ENCODE measurements around the gene RFTN1. TPM values are rescaled to one million over a fixed set of nuclear protein-coding genes. Genes with fewer than 3 reads are reported as not detected.

Gene RFTN1
- total and polyA plus RNA-seq, 2 of the 8 experiments (the other 6 are each of a cell fraction or from before 2014, with no cell fraction given), result 4.6 to 6.7 TPM

DNA sequence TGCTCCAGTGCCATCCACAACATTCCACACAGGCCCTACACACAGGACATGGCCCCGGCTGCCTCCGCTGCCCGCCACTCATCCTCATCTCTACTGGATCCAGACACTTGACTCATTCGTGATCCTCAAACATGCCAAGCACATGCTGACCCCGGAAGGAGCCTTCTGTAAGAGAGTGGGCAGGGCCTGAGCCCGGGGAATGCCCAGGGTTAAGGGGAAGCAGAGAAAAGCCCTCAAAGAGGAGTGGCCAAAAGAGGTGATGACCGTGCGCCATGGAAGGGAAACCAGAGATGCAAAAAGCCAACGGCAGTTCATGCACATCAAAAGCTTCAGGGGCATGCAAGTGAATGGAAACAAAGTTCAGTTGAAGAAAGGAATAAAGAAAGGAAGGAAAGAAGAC, 46.1 kb downstream of the RFTN1 start (continued):
- TF ChIP-seq CHD7 (IDR thresholded peaks at IDR 0.05; ENCODE audit: insufficient replicate concordance, low read length) (no peak), TAF1 (IDR thresholded peaks at IDR 0.05; ENCODE audit: low read depth, low read length) (no peak), HDAC2 (IDR thresholded peaks at IDR 0.05; ENCODE audit: borderline replicate concordance in 1 of 2, low read depth in 2 of 2, low read length in 2 of 2) (no peak), ATF3 (IDR thresholded peaks at IDR 0.05; ENCODE audit: insufficient read depth, low read depth, low read length) (no peak), CEBPB (IDR thresholded peaks at IDR 0.05; ENCODE audit: low read depth, low read length) (no peak), USF2 (IDR thresholded peaks at IDR 0.05; ENCODE audit: low read length) (no peak), RAD21 (IDR thresholded peaks at IDR 0.05 in 1 of 2, conservative IDR thresholded peaks at IDR 0.05 in 1 of 2; ENCODE audit: low read depth in 2 of 2, low read length in 2 of 2) (no peak), TAF7 (optimal IDR thresholded peaks at IDR 0.05; ENCODE audit: borderline replicate concordance, low read depth, low read length) (no peak), SAP30 (IDR thresholded peaks at IDR 0.05; ENCODE audit: insufficient read depth, insufficient replicate concordance, low read length) (no peak)

All from H1 (cell line).